Stimulated activated CD4-positive, alpha-beta T cell treated with anti-CD3 and anti-CD28 coated beads, Interleukin-12 subunit alpha, Interleukin-12 subunit beta, amount 100 ng/mL, for 24 hours (primary cell): Measurements from ENCODE around the gene DNASE1L2.
"Not testable (repeated sequence)": the region's sequence is repeated elsewhere in the genome, so short reads cannot be mapped to it uniquely, and the experiment has no call there.

Experiments used
- DNase-seq, 2 experiments: peaks; one replicate each; pipeline ENCODE4 v3.0.0-alpha.2; 2020; ENCODE audit warnings: low read depth in 2 of 2

DNASE1L2 gene

DNA sequence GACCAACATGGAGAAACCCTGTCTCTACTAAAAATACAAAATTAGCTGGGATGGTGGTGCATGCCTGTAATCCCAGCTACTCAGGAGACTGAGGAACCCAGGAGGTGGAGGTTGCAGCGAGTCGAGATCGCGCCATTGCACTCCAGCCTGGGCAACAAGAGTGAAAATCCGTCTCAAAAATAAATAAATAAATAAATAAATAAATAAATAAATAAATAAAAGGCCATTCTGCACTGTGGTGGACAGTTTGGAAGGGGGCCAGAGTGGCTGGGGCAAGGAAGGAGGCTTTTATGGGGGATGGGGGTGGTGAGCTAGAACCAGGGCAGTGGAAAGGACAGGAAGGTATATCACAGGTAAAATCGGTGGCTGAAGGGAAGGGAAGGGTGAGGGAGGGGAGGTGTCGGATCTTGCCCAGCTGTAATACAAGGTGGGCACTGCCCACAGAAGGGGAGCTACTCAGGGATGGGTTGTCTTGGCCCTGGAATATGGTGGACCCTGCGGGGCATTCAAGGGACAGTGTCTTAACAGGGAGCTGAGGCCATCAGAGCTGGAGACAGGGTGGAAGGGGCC is 33.0 kb upstream of the DNASE1L2 start:
- DNase-seq, result not testable (repeated sequence)

DNA sequence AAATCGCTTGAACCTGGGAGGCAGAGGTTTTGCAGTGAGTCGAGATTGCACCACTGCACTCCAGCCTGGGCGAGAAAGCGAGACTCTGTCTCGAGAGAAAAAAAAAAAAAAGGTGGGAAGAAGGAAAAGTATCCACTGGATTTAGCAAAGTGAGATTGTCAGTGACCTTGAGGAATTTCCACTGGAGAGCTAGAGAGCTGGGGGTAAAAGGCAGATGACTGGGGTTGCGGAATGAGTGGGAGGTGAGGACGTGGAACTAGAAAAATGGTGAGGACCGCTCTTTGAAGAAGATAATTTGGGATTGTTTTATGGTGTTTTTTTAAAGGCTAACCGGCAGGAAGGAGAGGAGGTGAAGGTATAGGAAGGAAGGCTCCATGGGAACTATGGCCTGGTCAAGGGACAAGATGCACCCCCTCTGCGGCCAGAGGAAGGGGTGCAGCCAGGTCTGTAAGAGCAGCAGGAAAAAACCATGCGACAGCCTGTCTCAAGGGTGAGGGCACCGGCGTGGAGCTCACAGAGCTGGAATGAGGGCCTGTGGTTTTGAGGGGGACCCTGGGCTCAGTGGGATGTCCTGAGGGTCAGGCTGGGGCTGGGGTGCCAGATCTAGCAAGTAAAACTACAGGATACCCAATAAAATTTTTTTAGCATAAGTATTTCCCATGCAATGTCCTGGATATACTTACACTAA is 31.7 kb upstream of the DNASE1L2 start:
- no peak for DNase-seq

DNA sequence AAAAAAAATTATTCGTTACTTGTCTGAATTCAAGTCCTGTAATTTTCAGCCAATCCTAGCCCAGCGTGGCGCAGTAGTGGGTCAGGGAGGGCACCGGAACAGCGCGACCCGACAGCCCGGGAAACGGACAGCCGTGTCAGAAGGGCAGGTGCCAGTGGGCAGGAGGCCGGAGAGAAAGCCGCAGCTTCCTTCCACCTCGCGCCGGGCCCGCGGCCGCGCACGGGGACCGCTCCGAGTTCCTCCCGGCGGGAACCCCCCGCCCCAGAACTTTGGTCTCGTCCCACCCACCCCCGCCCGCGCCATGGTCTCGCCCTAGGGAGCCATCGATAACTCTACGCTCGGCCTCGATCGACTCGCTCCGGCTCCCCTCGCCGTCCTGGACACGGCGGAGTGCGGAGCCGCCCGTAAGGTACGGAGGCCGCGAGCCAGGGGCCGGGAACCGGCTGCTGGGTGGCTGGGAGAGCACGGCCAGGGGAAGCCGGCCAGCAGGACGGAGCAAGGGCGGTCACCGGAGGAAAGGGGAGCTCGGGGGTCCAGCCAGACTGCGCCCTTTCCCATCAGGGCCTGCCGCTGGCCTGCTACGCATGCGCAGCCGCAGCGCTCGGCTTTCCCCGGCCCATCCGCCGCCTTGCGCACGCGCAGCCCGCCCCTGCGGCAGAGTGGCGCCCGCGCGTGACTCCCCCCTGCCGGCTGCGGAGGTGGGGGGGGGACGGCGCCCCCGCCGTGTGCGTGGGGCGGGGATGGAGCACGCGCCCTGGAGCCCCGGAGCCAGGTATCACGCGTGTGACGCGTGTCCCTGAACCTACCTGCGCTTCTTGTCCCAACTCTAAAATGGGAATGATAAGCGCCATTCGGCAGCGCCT is 30.9 kb upstream of the DNASE1L2 start, which contains the start of gene MLST8:
Gene MLST8 (plus strand): TSS at position 351 of the 863 bp plus-strand sequence. CDS start 632 bp downstream, outside the sequence.
- peak; percentile 75 to 80 for DNase-seq

DNA sequence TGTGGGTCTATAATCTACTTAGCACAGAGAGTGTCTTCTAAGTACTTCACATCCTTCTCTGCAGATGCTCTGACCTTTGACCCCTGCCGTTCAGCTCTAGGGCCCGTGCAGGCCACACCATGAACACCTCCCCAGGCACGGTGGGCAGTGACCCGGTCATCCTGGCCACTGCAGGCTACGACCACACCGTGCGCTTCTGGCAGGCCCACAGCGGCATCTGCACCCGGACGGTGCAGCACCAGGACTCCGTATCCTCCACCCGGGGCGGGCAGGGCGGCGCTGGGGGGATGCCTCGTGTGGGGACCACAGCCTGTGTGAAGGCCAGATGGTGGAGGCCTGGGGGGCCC is 30.3 kb upstream of the DNASE1L2 start:
- no peak for DNase-seq

DNA sequence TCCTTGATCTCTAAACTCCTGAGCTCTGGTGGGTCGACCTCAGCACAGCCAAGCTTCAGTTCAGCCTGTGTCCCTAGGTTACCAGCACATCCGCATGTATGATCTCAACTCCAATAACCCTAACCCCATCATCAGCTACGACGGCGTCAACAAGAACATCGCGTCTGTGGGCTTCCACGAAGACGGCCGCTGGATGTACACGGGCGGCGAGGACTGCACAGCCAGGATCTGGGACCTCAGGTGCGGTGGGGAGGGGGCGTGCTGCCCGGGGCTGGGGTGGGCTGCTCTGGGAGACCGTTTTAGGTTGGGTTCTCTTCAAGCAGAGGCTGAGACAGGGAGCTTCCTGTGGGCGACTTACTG is 29.8 kb upstream of the DNASE1L2 start:
- DNase-seq, result no peak

DNA sequence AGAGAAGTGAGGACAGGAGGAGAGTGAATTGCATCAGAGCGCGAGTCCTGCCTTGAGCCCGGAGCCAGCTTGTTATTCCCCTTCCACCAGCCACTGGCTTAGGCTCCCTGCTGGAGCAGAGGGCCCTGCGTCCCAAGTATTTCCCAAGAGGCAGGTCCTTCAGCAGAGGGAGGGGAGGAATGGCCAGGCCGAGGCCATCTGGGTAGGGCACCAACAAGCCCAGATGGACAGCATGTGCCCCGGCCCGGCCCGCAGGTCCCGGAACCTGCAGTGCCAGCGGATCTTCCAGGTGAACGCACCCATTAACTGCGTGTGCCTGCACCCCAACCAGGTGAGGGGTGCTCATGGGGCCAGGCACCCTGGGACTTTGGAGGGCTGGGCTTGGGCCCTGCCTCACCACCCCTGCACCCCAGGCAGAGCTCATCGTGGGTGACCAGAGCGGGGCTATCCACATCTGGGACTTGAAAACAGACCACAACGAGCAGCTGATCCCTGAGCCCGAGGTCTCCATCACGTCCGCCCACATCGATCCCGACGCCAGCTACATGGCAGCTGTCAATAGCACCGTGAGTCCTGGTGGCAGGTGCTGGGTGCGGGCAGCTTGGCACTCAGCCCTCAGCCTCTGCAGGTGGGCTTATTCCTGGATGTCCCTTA is 29.3 kb upstream of the DNASE1L2 start:
- no peak for DNase-seq

DNA sequence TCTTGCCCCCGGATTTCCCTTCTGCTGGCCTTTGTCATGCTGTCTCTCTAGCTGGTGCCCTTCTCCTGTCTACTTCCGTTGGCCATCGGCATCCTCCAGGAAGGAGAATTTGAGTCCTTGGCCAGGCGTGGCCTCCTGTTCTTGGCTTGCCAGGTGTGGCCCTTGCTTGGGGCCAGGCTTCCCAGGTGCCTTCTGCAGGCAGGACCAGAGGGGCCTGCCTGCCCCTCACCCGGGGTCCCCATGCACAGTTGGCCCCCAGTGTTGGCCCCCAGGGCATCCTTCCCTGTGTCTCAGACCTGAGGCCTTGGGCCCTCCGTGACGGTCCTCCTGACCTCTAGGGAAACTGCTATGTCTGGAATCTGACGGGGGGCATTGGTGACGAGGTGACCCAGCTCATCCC is 28.4 kb upstream of the DNASE1L2 start:
- no peak for DNase-seq

DNA sequence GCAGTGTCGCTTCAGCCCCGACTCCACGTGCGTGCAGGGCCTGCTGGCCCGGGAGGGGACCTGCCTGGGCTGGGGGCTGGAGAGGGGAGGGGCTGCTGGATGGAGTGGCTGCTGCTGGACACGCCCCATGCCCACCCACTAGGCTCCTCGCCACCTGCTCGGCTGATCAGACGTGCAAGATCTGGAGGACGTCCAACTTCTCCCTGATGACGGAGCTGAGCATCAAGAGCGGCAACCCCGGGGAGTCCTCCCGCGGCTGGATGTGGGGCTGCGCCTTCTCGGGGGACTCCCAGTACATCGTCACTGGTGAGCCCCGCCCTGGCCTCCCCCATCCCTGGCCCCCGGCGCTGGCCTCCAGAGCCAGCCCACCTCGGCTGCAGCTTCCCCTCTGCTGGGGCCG is 27.9 kb upstream of the DNASE1L2 start:
- no peak for DNase-seq

DNA sequence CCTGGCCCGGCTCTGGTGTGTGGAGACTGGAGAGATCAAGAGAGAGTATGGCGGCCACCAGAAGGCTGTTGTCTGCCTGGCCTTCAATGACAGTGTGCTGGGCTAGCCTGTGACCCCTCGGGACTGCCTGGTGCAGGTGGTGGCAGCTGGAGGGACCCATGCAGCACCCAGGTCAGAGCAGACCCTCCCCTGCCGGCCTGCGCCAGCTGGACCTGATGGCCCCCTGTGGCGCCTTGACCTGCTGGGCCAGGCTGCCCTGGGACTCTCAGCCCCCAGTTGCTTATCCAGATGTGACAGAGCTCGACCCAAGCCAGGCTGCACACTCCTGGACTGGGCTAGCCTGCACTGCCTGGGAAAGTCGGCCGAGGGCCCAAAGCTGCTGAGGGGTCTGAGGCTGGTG is 27.5 kb upstream of the DNASE1L2 start:
- no peak for DNase-seq

DNA sequence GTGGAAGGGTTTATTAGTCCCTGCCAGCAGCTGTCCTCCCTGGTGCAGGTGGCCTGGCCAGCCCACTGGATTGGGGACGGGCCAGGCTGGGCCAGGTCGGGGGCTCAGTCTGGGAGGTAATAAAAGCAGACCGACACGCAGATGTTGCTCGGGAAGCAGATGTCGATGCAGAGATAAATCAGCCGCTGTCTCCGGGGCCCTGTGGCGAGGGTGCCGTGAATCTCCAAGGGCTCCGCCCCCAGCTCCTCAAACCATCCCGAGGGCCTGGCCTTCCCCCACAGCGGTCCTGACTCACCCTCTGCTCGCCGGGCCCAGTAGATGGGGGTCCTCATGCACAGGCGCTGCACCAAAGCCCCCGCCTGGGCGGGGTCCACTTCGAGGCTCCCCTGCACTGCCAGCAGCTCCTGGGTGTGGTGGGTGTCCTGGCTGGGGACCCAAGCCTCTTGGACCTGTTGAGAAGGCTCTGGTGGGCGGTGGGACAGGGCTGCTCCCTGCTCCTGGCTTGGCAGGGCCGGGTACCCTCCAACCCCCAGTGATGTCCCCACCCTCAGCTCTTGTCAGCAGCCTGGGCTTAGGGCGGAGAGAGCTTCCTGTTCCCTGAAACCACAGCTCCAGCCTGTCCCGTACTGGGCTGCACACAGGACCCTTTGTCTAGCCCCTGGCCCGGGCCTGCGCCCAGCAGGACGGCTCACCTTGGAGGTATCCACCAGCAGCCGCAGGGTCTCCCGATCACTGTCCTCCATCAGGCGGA is 26.8 kb upstream of the DNASE1L2 start:
- no peak for DNase-seq

DNA sequence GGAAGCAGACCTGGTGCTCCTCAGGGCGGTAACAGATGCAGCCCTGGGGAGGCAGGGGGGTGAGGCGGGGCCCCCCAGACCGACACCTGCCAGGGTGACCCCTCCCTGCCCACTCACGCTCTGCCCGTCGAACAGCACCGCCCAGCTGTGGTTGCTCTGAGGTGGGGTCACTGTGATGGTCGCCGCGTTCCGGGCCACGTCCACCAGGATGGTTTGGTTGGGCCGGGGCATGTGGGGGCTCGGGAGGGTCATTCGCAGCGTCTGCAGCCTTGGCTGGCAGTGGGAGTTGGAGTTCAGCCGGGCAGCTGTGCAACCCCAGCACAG is 26.3 kb upstream of the DNASE1L2 start:
- DNase-seq, result no peak

DNA sequence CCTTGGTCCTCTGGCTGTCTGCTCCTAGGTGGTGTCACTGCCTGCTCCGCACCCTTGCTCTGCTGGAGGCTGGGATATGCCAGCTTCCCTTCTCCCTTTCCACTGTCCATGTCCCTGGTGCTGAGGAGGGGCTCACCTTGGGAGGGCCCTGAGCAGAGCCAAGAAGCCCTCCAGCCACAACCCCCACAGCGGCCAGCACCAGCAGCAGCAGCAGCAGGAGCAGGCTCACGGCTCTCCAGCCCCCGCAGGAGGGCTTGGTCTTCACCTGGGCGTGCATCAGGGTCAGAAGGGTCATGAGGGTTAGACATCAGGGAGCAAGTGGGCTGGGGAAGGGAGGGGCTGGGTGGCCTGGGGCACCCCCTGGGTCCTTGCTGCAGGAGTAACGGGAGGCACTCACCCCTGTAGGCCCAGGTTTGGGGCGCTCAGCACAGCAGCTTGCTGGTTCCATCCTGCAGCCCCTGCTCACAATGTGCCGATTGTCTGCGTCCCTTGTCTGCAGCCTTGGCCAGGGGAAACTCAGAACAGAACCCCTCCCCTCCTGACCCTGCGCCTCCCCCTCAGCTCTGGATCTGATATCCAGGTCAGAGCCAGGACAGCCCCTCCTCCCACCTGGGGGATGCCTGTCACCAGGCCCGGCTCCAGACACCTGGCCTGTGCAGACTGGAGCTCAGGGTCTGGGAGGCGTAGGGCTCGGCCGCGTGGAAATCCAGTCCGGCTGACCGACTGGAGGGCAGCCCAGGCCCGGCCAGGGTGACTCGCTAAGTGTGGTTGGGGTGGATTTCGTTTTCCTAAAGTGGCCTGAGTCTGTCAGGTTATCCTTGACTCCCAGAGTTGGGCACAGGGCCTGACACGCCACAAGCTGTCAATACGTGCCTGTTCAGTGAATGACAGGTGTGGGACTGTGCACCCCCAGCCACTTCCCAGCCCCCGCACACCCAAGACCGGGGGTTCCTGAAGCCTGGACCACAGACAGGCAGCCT is 25.6 kb upstream of the DNASE1L2 start, which contains the start of gene BRICD5:
Gene BRICD5 (minus strand): TSS at position 478 of the 980 bp plus-strand sequence. CDS start 30 bp downstream, at position 448.
- no peak for DNase-seq

DNA sequence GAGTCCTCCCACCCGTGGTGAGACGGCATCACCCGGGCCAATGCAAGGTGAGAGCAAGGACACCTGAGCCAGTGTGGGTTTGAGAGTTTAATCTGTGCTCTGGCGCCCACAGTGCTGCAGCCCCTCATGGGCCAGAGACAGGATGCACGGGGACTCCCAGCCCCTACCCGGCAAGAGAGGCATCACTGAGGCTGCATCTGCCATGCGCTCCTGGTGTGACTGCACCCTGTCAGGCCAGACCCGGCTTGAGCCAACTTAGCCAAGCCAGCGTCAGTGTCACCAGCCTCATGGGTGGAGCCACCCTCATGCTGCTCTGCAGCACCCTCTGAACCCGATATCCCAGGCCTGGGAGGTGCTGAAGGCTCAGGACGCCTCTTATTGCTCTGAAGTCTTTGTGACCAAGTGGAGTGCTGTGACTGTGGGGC is 24.3 kb upstream of the DNASE1L2 start:
- DNase-seq, result no peak

DNA sequence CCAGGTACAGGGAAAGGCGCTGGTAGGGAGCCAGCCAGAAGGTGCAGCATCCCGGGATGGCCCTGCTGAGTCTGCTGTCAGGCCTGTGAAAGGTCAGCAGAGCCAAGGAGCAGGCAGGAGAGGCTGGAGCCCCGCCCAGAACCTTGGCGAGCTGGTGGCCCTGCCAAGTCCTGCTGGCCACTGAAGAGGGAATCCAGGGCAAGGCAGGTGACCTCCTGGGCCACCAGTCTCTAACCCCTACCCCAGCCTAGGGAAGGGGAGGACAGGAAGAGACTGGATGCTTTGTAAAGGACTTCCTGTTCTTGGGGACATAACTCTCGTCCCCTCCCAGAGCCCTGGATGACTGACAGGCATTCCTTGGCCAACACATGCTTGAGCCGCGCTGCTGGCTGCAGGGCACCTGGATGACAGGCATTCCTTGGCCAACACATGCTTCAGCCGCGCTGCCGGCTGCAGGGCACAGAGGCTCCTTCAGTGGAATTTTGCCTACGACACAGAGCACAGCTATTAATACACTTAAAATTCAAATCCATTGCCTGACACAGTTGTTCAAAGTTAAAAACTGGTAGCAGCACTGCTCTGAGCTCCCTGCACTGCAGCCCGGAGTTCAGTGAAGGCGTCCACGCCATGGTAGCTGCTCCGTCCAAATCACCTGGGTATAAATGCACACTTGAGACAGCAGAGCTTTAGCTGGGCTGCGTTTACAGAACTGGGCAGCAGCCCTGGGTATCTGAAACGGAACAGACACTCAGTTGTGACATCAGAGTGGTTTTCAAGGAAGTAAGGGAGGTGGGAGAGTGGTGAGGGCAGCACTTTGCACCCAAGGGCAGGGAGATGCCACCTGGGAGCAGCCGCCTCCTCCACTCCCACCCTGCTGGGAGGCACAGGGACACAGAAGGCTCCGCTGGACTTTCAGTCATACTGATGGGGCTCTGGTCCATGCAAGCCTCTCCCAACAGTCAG is 23.6 kb upstream of the DNASE1L2 start:
- no peak for DNase-seq

DNA sequence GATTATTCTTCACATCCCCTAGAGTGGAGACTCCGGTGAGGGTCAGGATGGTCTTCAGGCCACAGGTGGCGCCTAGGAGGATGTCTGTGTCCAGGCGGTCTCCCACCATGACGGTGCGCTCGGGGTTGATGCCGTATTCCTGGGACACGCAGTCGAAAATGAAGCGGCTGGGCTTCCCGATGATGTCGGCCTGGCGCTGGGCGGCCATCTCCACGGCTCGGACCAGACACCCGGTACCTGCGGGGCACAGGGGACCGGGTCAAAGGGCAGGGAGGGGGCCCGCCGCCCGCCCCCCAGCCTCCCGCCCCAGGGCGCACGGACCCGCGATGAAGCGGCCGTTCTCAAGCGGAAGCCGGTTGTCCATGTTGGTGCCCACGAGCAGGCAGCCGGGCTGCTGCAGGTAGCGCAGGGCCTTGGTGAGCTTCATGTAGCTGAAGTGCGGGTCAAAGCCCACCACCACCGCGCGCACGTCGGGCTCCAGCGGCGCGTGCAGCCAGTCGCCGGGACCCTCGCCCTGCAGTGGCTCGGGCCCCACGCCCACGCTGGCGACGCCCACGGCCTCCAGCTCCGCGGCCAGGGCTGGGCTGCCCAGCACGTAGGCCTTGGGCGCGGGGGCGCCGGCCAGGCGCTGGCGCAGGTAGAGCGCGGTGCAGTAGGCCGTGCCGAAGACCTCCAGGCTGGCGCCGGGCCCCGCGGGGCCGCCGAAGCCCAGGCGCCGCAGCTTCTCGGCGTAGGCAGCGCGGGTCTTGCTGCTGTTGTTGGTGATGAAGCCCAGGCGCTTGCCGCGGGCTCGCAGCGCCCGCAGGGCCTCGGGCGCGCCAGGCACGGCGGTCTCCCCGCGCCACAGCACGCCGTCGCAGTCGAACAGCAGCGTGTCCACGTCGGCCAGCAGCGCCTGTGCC is 22.2 kb upstream of the DNASE1L2 start:
- DNase-seq, result no peak

DNA sequence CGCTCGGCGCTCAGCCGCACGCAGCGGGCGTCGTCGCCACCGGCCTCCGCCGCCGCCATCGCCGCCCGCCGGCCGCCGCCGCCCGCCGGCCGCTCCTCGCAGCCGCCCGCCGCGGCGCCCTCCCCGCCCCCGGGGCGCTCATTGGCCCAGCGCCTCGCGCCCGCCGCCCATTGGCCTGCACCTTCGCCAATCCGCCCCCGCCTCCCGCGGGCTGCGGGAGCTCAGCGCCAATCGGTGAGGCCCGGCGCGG is 21.6 kb upstream of the DNASE1L2 start, which contains the start of gene PGP:
Gene PGP (minus strand): TSS at position 122 of the 250 bp plus-strand sequence. CDS start 63 bp downstream, at position 59.
- no peak for DNase-seq

DNA sequence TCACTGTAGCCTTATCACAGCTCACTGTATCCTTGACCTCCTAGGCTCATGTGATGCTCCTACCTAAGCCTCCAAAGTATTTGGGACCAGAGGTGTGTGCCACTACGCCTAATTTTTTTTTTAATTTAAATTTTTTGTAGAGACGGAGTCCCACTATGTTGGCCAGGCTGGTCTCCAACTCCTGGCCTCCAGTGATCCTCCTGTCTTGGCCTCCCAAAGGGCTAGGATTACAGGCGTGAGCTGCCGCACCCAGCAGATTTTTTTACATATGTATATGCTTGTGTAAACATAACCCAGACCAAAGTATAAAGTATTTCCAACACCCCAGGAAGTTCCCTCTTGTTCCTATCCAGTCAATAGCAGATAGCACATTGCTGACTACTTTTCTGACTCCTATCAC is 19.9 kb upstream of the DNASE1L2 start:
- DNase-seq, result no peak

DNA sequence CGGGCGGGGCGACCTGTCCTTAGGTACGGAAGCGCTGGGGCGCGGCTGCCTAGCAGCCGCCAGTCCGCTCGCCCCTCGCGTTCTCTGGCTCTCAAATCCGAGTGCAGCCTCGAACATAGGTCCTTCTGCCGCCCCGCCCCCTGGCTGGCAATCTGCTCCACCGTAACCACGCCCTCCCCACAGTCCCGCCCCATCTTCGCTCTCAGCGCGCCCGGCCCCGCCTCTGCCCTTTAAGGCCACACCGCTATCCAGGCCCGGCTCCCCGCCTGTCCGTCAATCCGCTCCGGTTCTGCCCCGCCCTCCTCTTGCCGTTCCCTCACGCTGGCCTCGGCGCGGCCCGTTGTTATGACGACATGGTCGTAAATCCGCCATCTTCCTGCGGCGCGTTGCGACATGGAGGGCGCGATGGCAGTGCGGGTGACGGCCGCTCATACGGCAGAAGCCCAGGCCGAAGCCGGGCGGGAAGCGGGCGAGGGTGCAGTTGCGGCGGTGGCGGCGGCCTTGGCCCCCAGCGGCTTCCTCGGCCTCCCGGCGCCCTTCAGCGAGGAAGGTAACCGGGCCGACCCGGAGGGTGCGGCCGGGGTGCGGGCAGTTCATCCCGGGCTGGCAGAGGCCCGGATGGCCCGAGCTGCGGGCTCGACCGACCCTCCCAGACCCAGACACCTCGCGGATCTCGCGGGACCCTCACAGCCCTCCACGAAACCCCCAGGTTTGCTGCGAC is 12.9 kb upstream of the DNASE1L2 start, which contains the start of gene E4F1:
Gene E4F1 (plus strand): TSS at position 371 of the 721 bp plus-strand sequence. CDS start 23 bp downstream, at position 394.
- peak; percentile 98 to 100 for DNase-seq
